Peyer's patch (tissue), 4 donors: ENCODE data around the gene HES7.

Experiments used
- POLR2A ChIP-seq, 2 donors: fragments of 450-650 bp; IDR thresholded peaks; one replicate each; pipeline ENCODE4 v1.5.1; 2017; ENCODE audit warnings: antibody characterized with exemption in 2 of 2, mild to moderate bottlenecking in 2 of 2, moderate library complexity in 2 of 2
- TF ChIP-seq, protein P1 (sequence below), 6 experiments: fragments of 450-650 bp in 4 of 6; fragments of 200-600 bp in 2 of 6; sonication (generic) in 1 of 6; IDR thresholded peaks; one replicate each; pipeline ENCODE4 v1.5.1; 2017 to 2019; ENCODE audit warnings: antibody characterized with exemption in 6 of 6, mild to moderate bottlenecking in 3 of 6, moderate library complexity in 1 of 6

- TF ChIP-seq, protein P1, sequence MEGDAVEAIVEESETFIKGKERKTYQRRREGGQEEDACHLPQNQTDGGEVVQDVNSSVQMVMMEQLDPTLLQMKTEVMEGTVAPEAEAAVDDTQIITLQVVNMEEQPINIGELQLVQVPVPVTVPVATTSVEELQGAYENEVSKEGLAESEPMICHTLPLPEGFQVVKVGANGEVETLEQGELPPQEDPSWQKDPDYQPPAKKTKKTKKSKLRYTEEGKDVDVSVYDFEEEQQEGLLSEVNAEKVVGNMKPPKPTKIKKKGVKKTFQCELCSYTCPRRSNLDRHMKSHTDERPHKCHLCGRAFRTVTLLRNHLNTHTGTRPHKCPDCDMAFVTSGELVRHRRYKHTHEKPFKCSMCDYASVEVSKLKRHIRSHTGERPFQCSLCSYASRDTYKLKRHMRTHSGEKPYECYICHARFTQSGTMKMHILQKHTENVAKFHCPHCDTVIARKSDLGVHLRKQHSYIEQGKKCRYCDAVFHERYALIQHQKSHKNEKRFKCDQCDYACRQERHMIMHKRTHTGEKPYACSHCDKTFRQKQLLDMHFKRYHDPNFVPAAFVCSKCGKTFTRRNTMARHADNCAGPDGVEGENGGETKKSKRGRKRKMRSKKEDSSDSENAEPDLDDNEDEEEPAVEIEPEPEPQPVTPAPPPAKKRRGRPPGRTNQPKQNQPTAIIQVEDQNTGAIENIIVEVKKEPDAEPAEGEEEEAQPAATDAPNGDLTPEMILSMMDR (IDR thresholded peaks at IDR 0.05) = no peak
- no peak for TF ChIP-seq POLR2A (IDR thresholded peaks at IDR 0.05)
These were observed 646 bp upstream of the HES7 start for GRCh38 chr17:8124350-8125153.
